Bone marrow (tissue), 2 donors: Measurements from ENCODE around the gene SLC4A4.
A peak's percentile ranks its signal among the peaks of the same experiment; 100 is the strongest.

Experiments
- DNase-seq, 2 donors: peaks; one replicate each; lab custom pipeline; 2025; lab: John Stamatoyannopoulos, UW

Gene SLC4A4

GRCh38 chr4:71338846-71339593, at the start of gene SLC4A4:
Gene SLC4A4, plus strand, starts transcription at chr4:71339020.
- peak in 1 of 2 donors; percentile 48 for DNase-seq

- DNase-seq = no peak
These were observed 48.7 kb upstream of the SLC4A4 start for GRCh38 chr4:71290074-71290473.

GRCh38 chr4:71290476-71290875, 48.3 kb upstream of the SLC4A4 start:
- DNase-seq = no peak

- DNase-seq = no peak
These were observed 46.6 kb upstream of the SLC4A4 start for GRCh38 chr4:71292228-71292627.

GRCh38 chr4:71293705-71294104, 45.1 kb upstream of the SLC4A4 start:
- DNase-seq = no peak

- DNase-seq = no peak
These were observed 44.5 kb upstream of the SLC4A4 start for GRCh38 chr4:71294301-71294700.

- DNase-seq = no peak
These were observed 41.9 kb upstream of the SLC4A4 start for GRCh38 chr4:71296945-71297344.

- no peak for DNase-seq
These were observed 38.5 kb upstream of the SLC4A4 start for GRCh38 chr4:71300362-71300761.

GRCh38 chr4:71300964-71301363, 37.9 kb upstream of the SLC4A4 start:
- no peak for DNase-seq

GRCh38 chr4:71303287-71303686, 35.5 kb upstream of the SLC4A4 start:
- DNase-seq = no peak

- no peak for DNase-seq
These were observed 35.0 kb upstream of the SLC4A4 start for GRCh38 chr4:71303850-71304249.

- no peak for DNase-seq
These were observed 34.5 kb upstream of the SLC4A4 start for GRCh38 chr4:71304289-71304850.

GRCh38 chr4:71307729-71308128, 31.1 kb upstream of the SLC4A4 start:
- no peak for DNase-seq

GRCh38 chr4:71322425-71322824, 16.4 kb upstream of the SLC4A4 start:
- no peak for DNase-seq

GRCh38 chr4:71333368-71333767, 5.5 kb upstream of the SLC4A4 start:
- DNase-seq = no peak

- no peak for DNase-seq
These were observed 4.9 kb upstream of the SLC4A4 start for GRCh38 chr4:71333960-71334359.

GRCh38 chr4:71334465-71334882, 4.3 kb upstream of the SLC4A4 start:
- DNase-seq = no peak

- DNase-seq = no peak
These were observed 5.0 kb downstream of the SLC4A4 start for GRCh38 chr4:71343670-71344466.

- no peak for DNase-seq
These were observed 7.9 kb downstream of the SLC4A4 start for GRCh38 chr4:71346710-71347109.

GRCh38 chr4:71348586-71348985, 9.8 kb downstream of the SLC4A4 start:
- no peak for DNase-seq

GRCh38 chr4:71355045-71355444, 16.2 kb downstream of the SLC4A4 start:
- DNase-seq = no peak

GRCh38 chr4:71355971-71356370, 17.2 kb downstream of the SLC4A4 start:
- DNase-seq = no peak
